ENCODE measurements around the gene KIAA0930. TPM values are rescaled to one million over a fixed set of nuclear protein-coding genes. Genes with fewer than 3 reads are reported as not detected.

The KIAA0930 gene
- total RNA-seq, 6 experiments from 2014 or later = 53.9 to 70.1 (median 57.8) TPM

DNA sequence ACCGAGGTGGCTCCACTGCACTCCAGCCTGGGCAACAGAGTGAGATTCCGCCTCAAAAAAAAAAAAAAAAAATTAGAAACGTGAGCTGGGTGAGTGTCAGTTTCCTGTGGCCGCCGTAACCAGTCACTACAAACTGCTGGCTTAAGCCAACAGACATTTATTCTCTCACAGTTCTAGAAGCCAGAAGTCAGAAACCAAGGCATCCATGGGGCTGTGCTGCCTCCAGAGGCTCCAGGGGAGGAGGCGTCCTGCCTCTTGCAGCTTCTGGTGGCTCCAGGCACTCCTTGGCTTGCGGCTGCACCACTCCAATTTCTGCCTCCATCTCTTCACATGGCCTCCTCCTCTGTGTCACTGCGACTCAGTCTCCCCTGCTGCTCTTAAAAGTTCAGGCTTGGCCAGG is 11.1 kb upstream of the KIAA0930 start:
- Mint-ChIP-seq H3K27me3 (ENCODE audit: insufficient read depth) (no peaks in the 10 kb centered on the region; the same call in 1 of the 2 replicates), H3K4me1 (ENCODE audit: low read depth) (peaks cover 10% of the 10 kb centered on the region), H3K27ac (no peak overlapping the region), H3K9me3 (no peaks in the 10 kb centered on the region), H3K4me3 (no peak overlapping the region), H3K36me3 (ENCODE audit: low read depth) (no peaks in the 10 kb centered on the region)
- DNase-seq = no peak
- TF ChIP-seq CTCF (IDR thresholded peaks at IDR 0.05) = no peak

DNA sequence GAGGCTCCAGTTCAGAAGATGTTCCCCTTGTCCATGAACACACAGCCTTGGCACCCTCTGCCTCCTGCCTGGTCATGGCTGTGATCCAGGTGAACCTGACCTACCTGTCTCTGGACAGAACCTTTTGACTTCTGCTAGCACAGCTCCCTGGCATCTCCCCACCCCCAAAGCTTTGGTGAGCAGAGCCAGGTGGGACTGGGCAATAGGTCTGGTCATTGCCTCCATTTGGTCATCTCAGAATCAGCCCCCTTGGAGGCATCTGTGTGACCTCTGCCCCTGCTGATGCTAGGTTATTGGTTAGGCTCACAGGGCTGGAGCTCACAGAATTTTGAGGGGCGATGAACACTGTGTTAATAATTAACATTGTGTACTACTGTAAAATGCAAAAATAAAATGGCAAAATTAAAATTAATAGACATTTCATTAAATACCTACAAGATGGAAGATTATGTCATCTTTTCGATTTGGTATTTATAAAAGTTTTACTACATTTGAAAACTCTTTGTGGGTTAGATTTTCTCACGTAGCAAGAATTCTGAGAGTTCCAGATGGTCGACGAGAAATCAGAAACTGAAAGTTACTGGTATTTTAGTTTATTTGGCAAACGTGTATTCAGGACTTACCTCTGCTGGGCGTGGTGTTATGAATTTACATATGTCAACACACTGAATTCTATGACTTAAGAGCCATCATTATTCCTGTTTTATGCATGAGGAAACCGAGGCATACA is 8.3 kb upstream of the KIAA0930 start:
- H3K9me3 Mint-ChIP-seq = no peaks in the 10 kb centered on the region
- no peak for DNase-seq
- no peak overlapping the region for H3K4me3 Mint-ChIP-seq
- no peak overlapping the region for H3K27ac Mint-ChIP-seq
- TF ChIP-seq CTCF (IDR thresholded peaks at IDR 0.05) = no peak
- H3K4me1 Mint-ChIP-seq (ENCODE audit: low read depth) = peaks cover 20% of the 10 kb centered on the region
- no peaks in the 10 kb centered on the region for H3K36me3 Mint-ChIP-seq (ENCODE audit: low read depth)
- H3K27me3 Mint-ChIP-seq (ENCODE audit: insufficient read depth) = no peaks in the 10 kb centered on the region; the same call in 1 of the 2 replicates

GRCh38 chr22:45246060-45246985 is 5.6 kb upstream of the KIAA0930 start:
- DNase-seq = peak; percentile 91
- Mint-ChIP-seq H3K4me3 (peak overlapping the region; percentile 51), H3K27me3 (ENCODE audit: insufficient read depth) (no peaks in the 10 kb centered on the region; the same call in none of the 2 replicates), H3K4me1 (ENCODE audit: low read depth) (peaks cover 20% of the 10 kb centered on the region), H3K27ac (peak overlapping the region; percentile 86), H3K36me3 (ENCODE audit: low read depth) (no peaks in the 10 kb centered on the region), H3K9me3 (no peaks in the 10 kb centered on the region)
- TF ChIP-seq CTCF (IDR thresholded peaks at IDR 0.05) = no peak

- Mint-ChIP-seq H3K27ac (no peak overlapping the region), H3K27me3 (ENCODE audit: insufficient read depth) (no peaks in the 10 kb centered on the region; the same call in none of the 2 replicates), H3K36me3 (ENCODE audit: low read depth) (no peaks in the 10 kb centered on the region), H3K4me3 (no peak overlapping the region), H3K4me1 (ENCODE audit: low read depth) (peaks cover 22% of the 10 kb centered on the region), H3K9me3 (no peaks in the 10 kb centered on the region)
- no peak for DNase-seq
- TF ChIP-seq CTCF (IDR thresholded peaks at IDR 0.05) = no peak
These were observed 4.2 kb upstream of the KIAA0930 start for GRCh38 chr22:45244916-45245315.

DNA sequence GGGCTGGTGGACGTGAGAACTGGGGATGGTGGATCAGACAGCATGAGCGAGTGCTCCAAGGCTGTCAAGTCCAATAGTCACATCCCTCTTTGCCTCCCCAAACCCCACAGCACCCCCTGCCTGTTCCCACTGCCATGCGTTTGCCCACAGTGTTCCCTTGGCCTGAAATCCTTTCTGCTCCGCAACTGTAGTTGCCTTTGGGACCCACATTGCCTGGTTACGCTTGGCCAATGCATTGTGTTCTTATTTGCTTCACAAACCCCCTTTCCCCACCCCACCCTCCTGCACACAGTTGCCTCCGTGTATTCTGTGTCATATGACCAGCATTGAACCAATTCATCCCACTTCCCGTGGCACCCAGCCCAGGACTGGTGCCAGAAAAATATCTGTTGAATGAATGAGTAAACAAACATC is 2.1 kb upstream of the KIAA0930 start:
- Mint-ChIP-seq H3K4me3 (no peak overlapping the region), H3K27ac (no peak overlapping the region), H3K27me3 (ENCODE audit: insufficient read depth) (peaks cover 2% of the 10 kb centered on the region), H3K9me3 (no peaks in the 10 kb centered on the region), H3K36me3 (ENCODE audit: low read depth) (no peaks in the 10 kb centered on the region; the same call in 1 of the 2 replicates), H3K4me1 (ENCODE audit: low read depth) (peaks cover 41% of the 10 kb centered on the region)
- DNase-seq = no peak
- peak; percentile 41 for TF ChIP-seq CTCF (IDR thresholded peaks at IDR 0.05)

Measured in HFFc6 (cell line).